Common myeloid progenitor, CD34-positive (primary cell): Measurements from ENCODE around the gene PLCB4.

Experiments used
- CTCF ChIA-PET: fragments of 350-600 bp; sonication (Branson Sonifier 250); formaldehyde crosslinking; loops from one replicate; lab custom pipeline; 2021; ENCODE audit warnings: antibody characterized with exemption; lab: Charles Lee
- POLR2A ChIA-PET: fragments of 350-600 bp; sonication (Branson Sonifier 250); formaldehyde crosslinking; loops from one replicate; lab custom pipeline; 2021; ENCODE audit warnings: antibody characterized with exemption; lab: Charles Lee
- DNase-seq, 3 donors: peaks; one replicate each; pipeline versions ENCODE4 v3.0.0 to v3.0.0-alpha.2; 2013
- H3K27ac ChIP-seq, 2 experiments: 1 replicate in 1 of 2; 2 replicates in 1 of 2; pipeline ENCODE4 v1.7.0; 2013; ENCODE audit warnings: inconsistent platforms in 2 of 2, low read length in 2 of 2, mild to moderate bottlenecking in 2 of 2, low read depth in 1 of 2, moderate library complexity in 1 of 2; ENCODE audit not compliant: severe bottlenecking in 2 of 2, insufficient read depth in 1 of 2, poor library complexity in 1 of 2
- H3K27me3 ChIP-seq, 5 experiments: replicated peaks in 2 of 5; 1 replicate in 3 of 5; 2 replicates in 2 of 5; pipeline versions ENCODE4 v1.6.1 to v1.7.0; 2013; ENCODE audit warnings: low read length in 4 of 5, mild to moderate bottlenecking in 2 of 5, moderate library complexity in 2 of 5, inconsistent platforms in 1 of 5; ENCODE audit not compliant: insufficient read depth in 5 of 5, control insufficient read depth in 4 of 5
- H3K36me3 ChIP-seq, 4 experiments: 1 replicate in 2 of 4; 2 replicates in 2 of 4; pipeline versions ENCODE4 v1.6.1 to v1.7.0; 2013; ENCODE audit warnings: low read length in 3 of 4, control low read depth in 1 of 4, mild to moderate bottlenecking in 1 of 4; ENCODE audit not compliant: control insufficient read depth in 4 of 4, insufficient read depth in 4 of 4
- H3K4me1 ChIP-seq, 4 experiments: 1 replicate in 3 of 4; 2 replicates in 1 of 4; pipeline versions ENCODE4 v1.6.1 to v1.7.1; 2013; ENCODE audit warnings: low read length in 3 of 4, mild to moderate bottlenecking in 3 of 4, control low read depth in 1 of 4, inconsistent platforms in 1 of 4, moderate library complexity in 1 of 4; ENCODE audit not compliant: control insufficient read depth in 4 of 4, insufficient read depth in 4 of 4; ENCODE audit errors: control extremely low read depth in 1 of 4
- H3K4me3 ChIP-seq, 7 experiments: 1 replicate in 4 of 7; 2 replicates in 3 of 7; pipeline versions ENCODE4 v1.5.1 to v1.7.0; 2013; ENCODE audit warnings: mild to moderate bottlenecking in 7 of 7, low read length in 6 of 7, moderate library complexity in 6 of 7, inconsistent platforms in 2 of 7, low read depth in 2 of 7, control low read depth in 1 of 7; ENCODE audit not compliant: insufficient read depth in 4 of 7, control insufficient read depth in 1 of 7; ENCODE audit errors: extremely low read depth in 1 of 7
- H3K9me3 ChIP-seq, 5 experiments: 1 replicate in 4 of 5; 2 replicates in 1 of 5; pipeline versions ENCODE4 v1.6.1 to v1.7.1; 2013; ENCODE audit warnings: low read length in 4 of 5, mild to moderate bottlenecking in 2 of 5, inconsistent platforms in 1 of 5, low read depth in 1 of 5, moderate library complexity in 1 of 5; ENCODE audit not compliant: control insufficient read depth in 4 of 5, insufficient read depth in 2 of 5; ENCODE audit errors: control extremely low read depth in 1 of 5
- WGBS: methylation state at CpG from one replicate; pipeline ENCODE4 v1.1.5; 2013; ENCODE audit not compliant: insufficient coverage; 5-methylcytosine and 5-hydroxymethylcytosine counted together

Gene PLCB4

DNA sequence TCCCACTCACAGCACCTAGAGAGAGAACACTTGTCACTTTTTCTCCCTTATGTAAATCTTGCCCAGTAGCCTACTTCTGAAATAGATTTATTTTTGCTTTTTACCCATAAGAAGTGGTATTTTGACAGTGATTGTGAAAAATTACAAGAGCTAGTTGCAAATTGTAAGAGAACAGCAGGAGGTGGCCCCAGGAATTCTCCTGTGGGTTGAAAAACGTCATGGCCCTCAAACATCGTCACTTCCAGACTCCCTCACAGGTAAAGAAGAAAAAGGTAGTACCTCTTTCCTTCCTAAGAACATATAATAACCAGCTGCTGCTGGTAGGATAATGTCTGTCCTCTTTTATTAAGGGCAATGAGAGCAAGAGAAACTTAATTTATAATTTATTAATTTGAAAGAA is 376.0 kb downstream of the PLCB4 start:
- ChIA-PET CTCF (no interaction called here), POLR2A (no interaction called here)
- Histone ChIP-seq H3K27ac (no peak overlapping the region), H3K36me3 (peaks cover 8 to 60% (median 18%) of the 10 kb centered on the region in 4 experiments), H3K4me1 (peaks cover 0 to 4% (median 0%) of the 10 kb centered on the region in 4 experiments), H3K27me3 (no peaks in the 10 kb centered on the region), H3K9me3 (peaks cover 0 to 5% (median 0%) of the 10 kb centered on the region in 5 experiments), H3K4me3 (no peak overlapping the region)
- no CpG with 5 or more reads among the region's 2 CpGs for WGBS
- no peak for DNase-seq

DNA sequence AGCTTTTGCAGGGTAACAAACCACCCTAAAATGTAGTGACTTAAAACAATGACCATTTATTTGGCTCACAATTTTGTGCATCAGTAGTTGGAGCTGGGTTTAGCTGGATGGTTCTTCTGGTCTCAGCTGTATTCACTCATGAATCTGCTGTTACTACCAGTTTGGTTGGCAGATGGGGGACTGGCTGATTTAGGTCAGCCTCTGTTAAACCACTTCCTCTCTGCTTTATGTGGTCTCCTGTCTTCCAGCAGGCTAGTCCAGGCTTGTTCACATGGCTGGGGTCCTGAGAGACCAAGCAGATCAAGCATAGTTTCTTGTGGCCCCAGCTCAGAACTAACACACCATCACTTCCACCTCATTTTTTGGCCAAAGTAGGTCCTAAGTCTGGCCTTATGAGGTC is 378.3 kb downstream of the PLCB4 start:
- Histone ChIP-seq H3K4me1 (peaks cover 0 to 4% (median 0%) of the 10 kb centered on the region in 4 experiments), H3K27ac (no peak overlapping the region), H3K27me3 (no peaks in the 10 kb centered on the region), H3K36me3 (peaks cover 7 to 54% (median 15%) of the 10 kb centered on the region in 4 experiments), H3K4me3 (no peak overlapping the region), H3K9me3 (peaks cover 0 to 5% (median 0%) of the 10 kb centered on the region in 5 experiments)
- ChIA-PET POLR2A (no interaction called here), CTCF (interaction anchor here (1.0 to 1.6 kb wide), 2 partner anchors 8 to 40 kb away, joined by 3 to 5 read pairs; no protein-coding TSS in a partner anchor)
- no peak for DNase-seq

DNA sequence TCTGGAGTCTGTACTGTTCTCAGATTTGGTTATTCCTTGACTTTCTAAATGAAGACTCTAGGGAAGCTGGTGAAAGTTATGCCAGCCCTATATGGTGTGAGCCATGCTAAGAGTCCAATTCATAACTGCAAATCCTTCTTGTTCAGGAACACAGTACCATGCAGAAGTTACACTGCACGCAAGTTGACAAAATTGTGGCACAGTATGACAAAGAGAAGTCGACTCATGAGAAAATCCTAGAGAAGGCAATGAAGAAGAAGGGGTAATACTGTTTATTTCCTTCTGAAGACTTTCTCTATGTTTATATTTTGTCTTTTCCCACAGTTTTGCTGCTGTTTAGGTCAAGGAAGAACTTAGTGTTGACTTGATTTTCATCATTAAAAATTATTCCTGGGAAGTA is 384.3 kb downstream of the PLCB4 start:
- WGBS: 100% methylated on average over 1 of the region's 2 CpGs
- no peaks in the 10 kb centered on the region for H3K4me1 ChIP-seq
- ChIA-PET CTCF (no interaction called here), POLR2A (no interaction called here)
- H3K9me3 ChIP-seq: peaks cover 0 to 3% (median 0%) of the 10 kb centered on the region in 5 experiments
- no peak overlapping the region for H3K27ac ChIP-seq
- DNase-seq: no peak
- H3K4me3 ChIP-seq: no peak overlapping the region
- H3K36me3 ChIP-seq: peaks cover 7 to 25% (median 15%) of the 10 kb centered on the region in 4 experiments
- H3K27me3 ChIP-seq: no peaks in the 10 kb centered on the region

DNA sequence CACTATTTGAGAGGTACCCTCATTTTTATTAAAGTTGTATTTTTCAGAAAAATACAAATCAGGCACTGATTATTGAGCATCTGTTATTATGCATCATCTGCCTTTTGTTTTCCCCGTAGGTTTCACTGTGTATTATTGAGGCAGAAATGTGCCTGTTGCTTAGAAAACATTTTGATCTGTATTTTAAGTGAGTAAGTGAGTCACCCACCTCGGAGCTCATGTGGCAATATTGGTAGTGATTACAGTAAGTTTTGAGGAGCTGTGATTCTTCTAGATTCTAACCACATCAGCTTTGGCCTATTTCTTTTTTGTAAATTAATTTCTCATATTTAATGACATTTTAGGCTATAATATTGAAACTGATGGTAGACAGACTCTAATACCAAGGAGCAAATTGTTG is 385.9 kb downstream of the PLCB4 start:
- no peak for DNase-seq
- WGBS: 100% methylated on average over 1 of the region's 2 CpGs
- H3K4me1 ChIP-seq: no peaks in the 10 kb centered on the region
- ChIA-PET POLR2A (no interaction called here), CTCF (no interaction called here)
- no peak overlapping the region for H3K4me3 ChIP-seq
- peaks cover 0 to 3% (median 0%) of the 10 kb centered on the region in 5 experiments for H3K9me3 ChIP-seq
- H3K36me3 ChIP-seq: peaks cover 16 to 38% (median 21%) of the 10 kb centered on the region in 4 experiments
- H3K27ac ChIP-seq: no peak overlapping the region
- no peaks in the 10 kb centered on the region for H3K27me3 ChIP-seq

DNA sequence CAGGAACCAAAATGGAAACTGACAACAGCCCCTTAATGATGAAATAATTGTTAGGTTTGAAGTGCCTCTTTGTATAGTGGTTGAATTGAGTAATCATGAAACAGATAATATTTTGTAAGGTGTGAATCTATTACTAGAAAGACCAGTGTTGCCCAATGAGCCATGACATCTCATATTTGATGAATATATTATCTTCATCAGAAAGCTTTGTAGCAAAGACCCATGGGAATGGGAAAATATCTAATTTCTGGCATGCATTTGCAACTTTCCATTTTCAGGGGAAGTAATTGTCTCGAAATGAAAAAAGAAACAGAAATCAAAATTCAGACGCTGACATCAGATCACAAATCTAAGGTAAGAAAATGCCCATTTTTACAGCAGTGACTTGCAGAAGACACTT is 388.2 kb downstream of the PLCB4 start:
- WGBS: 100% methylated on average over 1 of the region's 2 CpGs
- Histone ChIP-seq H3K4me3 (no peak overlapping the region), H3K4me1 (no peaks in the 10 kb centered on the region), H3K9me3 (peaks cover 0 to 13% (median 0%) of the 10 kb centered on the region in 5 experiments), H3K27ac (no peak overlapping the region), H3K27me3 (no peaks in the 10 kb centered on the region), H3K36me3 (peaks cover 20 to 52% (median 26%) of the 10 kb centered on the region in 4 experiments)
- ChIA-PET CTCF (interaction anchor here (0.5 to 1.5 kb wide), 2 partner anchors 9 to 31 kb away, joined by 3 read pairs; no protein-coding TSS in a partner anchor), POLR2A (no interaction called here)
- DNase-seq: no peak

DNA sequence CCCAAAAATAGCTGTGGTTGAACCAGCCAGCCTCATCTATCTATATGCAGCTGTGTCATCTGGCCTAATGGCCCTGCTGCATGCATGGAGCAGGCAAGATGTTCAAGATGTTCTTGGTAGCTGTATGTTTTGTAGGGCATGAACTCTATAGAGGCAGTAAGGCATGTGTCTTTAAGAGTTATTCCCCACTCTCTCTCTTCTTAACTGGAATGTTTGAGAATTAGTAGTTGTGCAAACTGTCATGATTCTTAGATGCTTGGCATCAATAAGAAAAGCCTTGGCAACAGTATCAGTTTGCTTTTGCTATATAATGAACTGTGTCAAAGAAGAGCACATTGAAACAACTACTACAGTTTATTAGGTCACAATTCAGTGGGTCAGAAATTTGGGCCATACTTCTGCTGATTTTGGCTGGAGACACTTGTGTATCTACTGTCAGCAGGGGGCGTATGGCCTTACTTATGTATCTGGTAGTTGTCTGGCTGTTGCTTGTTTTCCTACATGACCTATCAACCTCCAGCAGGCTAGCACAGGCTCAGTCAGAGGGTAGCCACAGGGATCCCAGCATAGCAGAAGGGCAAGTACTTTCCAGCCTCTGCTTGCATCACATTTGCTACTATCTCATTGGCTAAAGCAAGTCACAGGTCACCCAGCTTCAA is 389.4 kb downstream of the PLCB4 start:
- Histone ChIP-seq H3K4me3 (no peak overlapping the region), H3K27ac (no peak overlapping the region), H3K27me3 (no peaks in the 10 kb centered on the region), H3K4me1 (no peaks in the 10 kb centered on the region), H3K9me3 (peaks cover 0 to 13% (median 0%) of the 10 kb centered on the region in 5 experiments), H3K36me3 (peaks cover 18 to 52% (median 23%) of the 10 kb centered on the region in 4 experiments)
- no CpG with 5 or more reads among the region's 1 CpG for WGBS
- DNase-seq: no peak
- POLR2A ChIA-PET: no interaction called here
- CTCF ChIA-PET: interaction anchor here (0.7 to 1.3 kb wide), 2 partner anchors 10 to 50 kb away, joined by 3 read pairs; no protein-coding TSS in a partner anchor

DNA sequence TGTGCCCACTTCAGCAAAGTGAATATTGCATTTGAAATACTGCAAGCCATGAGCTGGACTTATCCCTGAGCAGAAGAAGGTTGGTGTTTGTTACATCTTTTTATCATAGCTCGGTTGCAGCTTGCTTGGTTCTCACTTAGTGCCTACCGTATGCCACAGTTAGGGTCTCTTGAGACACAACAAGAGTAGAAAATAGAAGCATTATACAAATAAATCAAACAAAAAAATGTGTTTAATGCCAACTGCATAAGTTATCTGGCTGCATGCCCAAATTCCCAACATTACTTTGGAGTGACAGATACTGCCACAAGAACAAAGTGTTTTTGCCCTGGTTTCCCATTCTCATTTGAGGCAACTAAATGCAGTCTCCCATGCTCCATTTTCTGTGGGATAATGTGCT is 391.6 kb downstream of the PLCB4 start:
- WGBS: 80% methylated on average over 1 of the region's 2 CpGs
- POLR2A ChIA-PET: no interaction called here
- Histone ChIP-seq H3K27me3 (no peaks in the 10 kb centered on the region), H3K9me3 (peaks cover 0 to 13% (median 0%) of the 10 kb centered on the region in 5 experiments), H3K4me3 (no peak overlapping the region), H3K4me1 (no peaks in the 10 kb centered on the region), H3K36me3 (peaks cover 16 to 50% (median 23%) of the 10 kb centered on the region in 4 experiments), H3K27ac (no peak overlapping the region)
- CTCF ChIA-PET: interaction anchor here (1.2 kb wide), 1 partner anchor 18 kb away, joined by 4 read pairs; no protein-coding TSS in a partner anchor
- no peak for DNase-seq
